ENCODE results near the gene AADACL4.

- TF ChIP-seq POLR2A (IDR thresholded peaks at IDR 0.05) (no peak), CTCF (IDR thresholded peaks at IDR 0.05) (no peak)
These were observed 47.7 kb upstream of the AADACL4 start for GRCh38 chr1:12596007-12596821.
